ENCODE measurements around the gene DYNC2I2.
A peak's percentile ranks its signal among the peaks of the same experiment; 100 is the strongest.

Gene DYNC2I2

GRCh38 chr9:128636556-128637530 is 19.8 kb downstream of the DYNC2I2 start:
- no peak for TF ChIP-seq REST (IDR thresholded peaks at IDR 0.05; ENCODE audit: low read depth)

- TF ChIP-seq YY1 (IDR thresholded peaks at IDR 0.05; ENCODE audit: low read depth) = no peak
- peak; percentile 71 for TF ChIP-seq NFIC (IDR thresholded peaks at IDR 0.05)
- TF ChIP-seq RAD21 (IDR thresholded peaks at IDR 0.05; ENCODE audit: low read depth) = peak; percentile 71
- no peak for TF ChIP-seq USF1 (IDR thresholded peaks at IDR 0.05)
- TF ChIP-seq TAF1 (IDR thresholded peaks at IDR 0.05; ENCODE audit: low read depth) = 0 out of 2 replicates have a peak, but pooled peaks have one; percentile 41
- no peak for TF ChIP-seq CREB1 (IDR thresholded peaks at IDR 0.05; ENCODE audit: low read depth)
- TF ChIP-seq FOXM1 (IDR thresholded peaks at IDR 0.05; ENCODE audit: borderline replicate concordance, low read depth) = no peak
- peak; percentile 18 for TF ChIP-seq TCF12 (IDR thresholded peaks at IDR 0.05; ENCODE audit: low read depth)
- peak; percentile 80 for TF ChIP-seq EGR1 (IDR thresholded peaks at IDR 0.05)
- TF ChIP-seq TEAD4 (IDR thresholded peaks at IDR 0.05) = no peak
- TF ChIP-seq CEBPB (IDR thresholded peaks at IDR 0.05) = no peak
- TF ChIP-seq ZBTB7A (IDR thresholded peaks at IDR 0.05; ENCODE audit: low read depth) = no peak
- peak; percentile 68 for TF ChIP-seq MAX (IDR thresholded peaks at IDR 0.05)
- TF ChIP-seq EP300 (IDR thresholded peaks at IDR 0.05; ENCODE audit: borderline replicate concordance) = no peak; the same call in 1 of the 2 replicates
- no peak for TF ChIP-seq REST (IDR thresholded peaks at IDR 0.05; ENCODE audit: low read depth)
Observed at GRCh38 chr9:128636024-128636390, 20.6 kb downstream of the DYNC2I2 start.

- TF ChIP-seq RAD21 (IDR thresholded peaks at IDR 0.05; ENCODE audit: low read depth) = peak; percentile 65
- peak; percentile 99 for TF ChIP-seq TEAD4 (IDR thresholded peaks at IDR 0.05)
- no peak for TF ChIP-seq TAF1 (IDR thresholded peaks at IDR 0.05; ENCODE audit: low read depth)
- 0 out of 2 replicates have a peak, but pooled peaks have one; percentile 12 for TF ChIP-seq CEBPB (IDR thresholded peaks at IDR 0.05)
- peak; percentile 65 for TF ChIP-seq MAX (IDR thresholded peaks at IDR 0.05)
- peak; percentile 88 for TF ChIP-seq TCF12 (IDR thresholded peaks at IDR 0.05; ENCODE audit: low read depth)
- no peak for TF ChIP-seq USF1 (IDR thresholded peaks at IDR 0.05)
- TF ChIP-seq EGR1 (IDR thresholded peaks at IDR 0.05) = peak; percentile 60
- TF ChIP-seq REST (IDR thresholded peaks at IDR 0.05; ENCODE audit: low read depth) = no peak
- TF ChIP-seq CREB1 (IDR thresholded peaks at IDR 0.05; ENCODE audit: low read depth) = no peak
- peak; percentile 87 for TF ChIP-seq NFIC (IDR thresholded peaks at IDR 0.05)
- TF ChIP-seq EP300 (IDR thresholded peaks at IDR 0.05; ENCODE audit: borderline replicate concordance) = peak; percentile 84
- peak; percentile 63; the same call in 1 of the 2 replicates for TF ChIP-seq FOXM1 (IDR thresholded peaks at IDR 0.05; ENCODE audit: borderline replicate concordance, low read depth)
- peak; percentile 96 for TF ChIP-seq ZBTB7A (IDR thresholded peaks at IDR 0.05; ENCODE audit: low read depth)
- 0 out of 2 replicates have a peak, but pooled peaks have one; percentile 64 for TF ChIP-seq YY1 (IDR thresholded peaks at IDR 0.05; ENCODE audit: low read depth)
Observed at GRCh38 chr9:128635266-128636023, 21.2 kb downstream of the DYNC2I2 start.
